Measurements from ENCODE around the gene GASK1B. TPM values are rescaled to one million over a fixed set of nuclear protein-coding genes. Genes with fewer than 3 reads are reported as not detected.

Gene GASK1B
- total and polyA plus RNA-seq, 2 of the 13 experiments (the other 11 are each of a cell fraction or from before 2014, with no cell fraction given), result 29.1 to 40.4 TPM

DNA sequence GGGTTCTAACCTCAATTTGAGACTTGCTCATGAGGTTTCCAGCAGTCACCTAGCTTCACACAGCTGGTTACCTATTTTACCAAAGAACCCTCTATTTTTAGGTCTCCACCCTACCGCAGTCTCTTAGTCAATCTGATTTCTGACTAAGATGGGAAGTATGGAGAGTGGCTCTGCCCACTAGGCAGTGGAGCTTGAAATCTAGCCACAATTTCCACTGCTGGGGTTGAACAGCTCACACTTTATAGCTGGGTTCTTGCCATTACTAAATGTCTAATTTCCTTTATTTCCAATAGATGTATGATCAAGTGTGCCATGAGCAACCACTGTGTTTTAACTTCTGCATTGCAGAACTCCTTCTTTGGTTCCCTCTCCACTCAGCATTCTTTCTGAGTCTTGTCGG lies 43.1 kb downstream of the GASK1B start (continued):
- TF ChIP-seq, protein P1, sequence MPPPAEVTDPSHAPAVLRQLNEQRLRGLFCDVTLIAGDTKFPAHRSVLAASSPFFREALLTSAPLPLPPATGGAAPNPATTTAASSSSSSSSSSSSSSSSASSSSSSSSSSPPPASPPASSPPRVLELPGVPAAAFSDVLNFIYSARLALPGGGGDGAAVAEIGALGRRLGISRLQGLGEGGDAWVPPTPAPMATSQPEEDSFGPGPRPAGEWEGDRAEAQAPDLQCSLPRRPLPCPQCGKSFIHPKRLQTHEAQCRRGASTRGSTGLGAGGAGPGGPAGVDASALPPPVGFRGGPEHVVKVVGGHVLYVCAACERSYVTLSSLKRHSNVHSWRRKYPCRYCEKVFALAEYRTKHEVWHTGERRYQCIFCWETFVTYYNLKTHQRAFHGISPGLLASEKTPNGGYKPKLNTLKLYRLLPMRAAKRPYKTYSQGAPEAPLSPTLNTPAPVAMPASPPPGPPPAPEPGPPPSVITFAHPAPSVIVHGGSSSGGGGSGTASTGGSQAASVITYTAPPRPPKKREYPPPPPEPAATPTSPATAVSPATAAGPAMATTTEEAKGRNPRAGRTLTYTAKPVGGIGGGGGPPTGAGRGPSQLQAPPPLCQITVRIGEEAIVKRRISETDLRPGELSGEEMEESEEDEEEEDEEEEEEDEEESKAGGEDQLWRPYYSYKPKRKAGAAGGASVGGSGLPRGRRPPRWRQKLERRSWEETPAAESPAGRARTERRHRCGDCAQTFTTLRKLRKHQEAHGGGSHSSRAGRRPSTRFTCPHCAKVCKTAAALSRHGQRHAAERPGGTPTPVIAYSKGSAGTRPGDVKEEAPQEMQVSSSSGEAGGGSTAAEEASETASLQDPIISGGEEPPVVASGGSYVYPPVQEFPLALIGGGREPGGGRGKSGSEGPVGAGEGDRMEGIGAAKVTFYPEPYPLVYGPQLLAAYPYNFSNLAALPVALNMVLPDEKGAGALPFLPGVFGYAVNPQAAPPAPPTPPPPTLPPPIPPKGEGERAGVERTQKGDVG (CRISPR knock-in tag; IDR thresholded peaks at IDR 0.05; ENCODE audit: borderline replicate concordance), result no peak
- TF ChIP-seq U2AF1 (optimal IDR thresholded peaks at IDR 0.05; ENCODE audit: low read depth, low read length) (no peak), KDM4B (CRISPR knock-in tag; IDR thresholded peaks at IDR 0.05) (no peak), ZNF260 (CRISPR knock-in tag; IDR thresholded peaks at IDR 0.05; ENCODE audit: borderline replicate concordance, low read depth) (no peak), ZNF138 (CRISPR knock-in tag; IDR thresholded peaks at IDR 0.05; ENCODE audit: low read depth) (no peak), SIN3A (IDR thresholded peaks at IDR 0.05; ENCODE audit: borderline replicate concordance, low read depth, low read length) (no peak), ZNF282 (IDR thresholded peaks at IDR 0.05; ENCODE audit: partially characterized antibody) (no peak), ZIK1 (CRISPR knock-in tag; IDR thresholded peaks at IDR 0.05; ENCODE audit: borderline replicate concordance, low read depth) (no peak)

DNA sequence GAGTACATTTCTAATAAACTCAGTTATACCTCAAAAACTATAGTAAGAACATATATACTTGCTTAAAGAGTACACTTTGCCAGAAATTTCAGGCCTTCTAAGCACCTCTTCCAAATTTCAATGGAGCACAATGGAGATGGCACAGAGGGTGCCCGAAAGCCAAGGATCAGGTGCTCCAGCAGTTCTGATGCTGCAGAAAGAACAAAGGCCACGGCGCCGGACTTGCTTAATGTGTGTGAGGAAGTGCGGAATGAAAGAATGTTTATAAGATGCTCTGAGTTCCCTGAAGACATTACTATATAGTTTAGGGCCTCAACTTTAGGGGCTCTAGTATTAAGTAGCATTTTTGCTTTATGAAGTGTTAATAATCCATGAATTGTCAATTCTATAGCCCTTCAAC lies 44.3 kb downstream of the GASK1B start:
- H4K20me1 ChIP-seq (ENCODE audit: insufficient read depth, low read length), result no peaks in the 10 kb centered on the region
- 95% methylated on average over 5 of the region's 5 CpGs for WGBS (ENCODE audit: low lambda C conversion rate)
- no peak for ATAC-seq
- peaks cover 7% of the 10 kb centered on the region for H3K79me2 ChIP-seq (ENCODE audit: insufficient read depth, low read length)
- H3K27me3 ChIP-seq (ENCODE audit: control insufficient read depth in 1 of 2, insufficient read depth in 2 of 2, low read length in 2 of 2), result no peaks in the 10 kb centered on the region
- no peaks in the 10 kb centered on the region for H3K9me3 ChIP-seq (ENCODE audit: low read length)
- POLR2A ChIA-PET, result no interaction called here
- no peak for DNase-seq (ENCODE audit: low spot score)
- H3K9ac ChIP-seq (ENCODE audit: insufficient read depth, low read depth, low read length), result no peak overlapping the region
- H3K36me3 ChIP-seq (replicated peaks in 1 of 2; ENCODE audit: control insufficient read depth in 1 of 2, insufficient read depth in 2 of 2, low read length in 2 of 2), result peaks cover 12 to 37% of the 10 kb centered on the region in 2 experiments; a peak in 4 of 5 replicates
- in situ Hi-C loops (cut with HindIII; ENCODE audit: extremely low pct_ligation_motif_present, low pct_unique_long_range_greater_than_20kb), result no loop called here
- no TSS peak for BruUV-seq (replicated peaks)
- no peak overlapping the region for H3K4me2 ChIP-seq (ENCODE audit: low read depth, low read length)
- H2AFZ ChIP-seq (ENCODE audit: low read length), result no peak overlapping the region
- H3K4me1 ChIP-seq (ENCODE audit: insufficient read depth, low read length), result peaks cover 10% of the 10 kb centered on the region; the same call in 1 of the 2 replicates
- no peak for FAIRE-seq
- intact Hi-C loops (cut with micrococcal nuclease; ENCODE audit: unreplicated experiment), result no loop called here
- H3K27ac ChIP-seq (ENCODE audit: extremely low read length, insufficient read depth, low read length), result no peak overlapping the region
- CTCF ChIA-PET (ENCODE audit: low intra/inter-chr PET ratio, low total read pairs), result no interaction called here
- H3K4me3 ChIP-seq (replicated peaks in 1 of 3; ENCODE audit: insufficient read depth in 1 of 3, low read depth in 2 of 3, low read length in 3 of 3), result no peak overlapping the region
- TF ChIP-seq SP2 (CRISPR knock-in tag; IDR thresholded peaks at IDR 0.05) (no peak), ZNF34 (CRISPR knock-in tag; IDR thresholded peaks at IDR 0.05; ENCODE audit: borderline replicate concordance) (no peak), KLF15 (CRISPR knock-in tag; IDR thresholded peaks at IDR 0.05; ENCODE audit: borderline replicate concordance) (no peak), HDAC6 (IDR thresholded peaks at IDR 0.05; ENCODE audit: low read depth, low read length) (no peak), PAWR (CRISPR knock-in tag; IDR thresholded peaks at IDR 0.05; ENCODE audit: borderline replicate concordance) (no peak), ZNF432 (CRISPR knock-in tag; IDR thresholded peaks at IDR 0.05; ENCODE audit: borderline replicate concordance) (no peak), SOX5 (CRISPR knock-in tag; IDR thresholded peaks at IDR 0.05; ENCODE audit: borderline replicate concordance) (no peak)
- TF ChIP-seq, protein P2, sequence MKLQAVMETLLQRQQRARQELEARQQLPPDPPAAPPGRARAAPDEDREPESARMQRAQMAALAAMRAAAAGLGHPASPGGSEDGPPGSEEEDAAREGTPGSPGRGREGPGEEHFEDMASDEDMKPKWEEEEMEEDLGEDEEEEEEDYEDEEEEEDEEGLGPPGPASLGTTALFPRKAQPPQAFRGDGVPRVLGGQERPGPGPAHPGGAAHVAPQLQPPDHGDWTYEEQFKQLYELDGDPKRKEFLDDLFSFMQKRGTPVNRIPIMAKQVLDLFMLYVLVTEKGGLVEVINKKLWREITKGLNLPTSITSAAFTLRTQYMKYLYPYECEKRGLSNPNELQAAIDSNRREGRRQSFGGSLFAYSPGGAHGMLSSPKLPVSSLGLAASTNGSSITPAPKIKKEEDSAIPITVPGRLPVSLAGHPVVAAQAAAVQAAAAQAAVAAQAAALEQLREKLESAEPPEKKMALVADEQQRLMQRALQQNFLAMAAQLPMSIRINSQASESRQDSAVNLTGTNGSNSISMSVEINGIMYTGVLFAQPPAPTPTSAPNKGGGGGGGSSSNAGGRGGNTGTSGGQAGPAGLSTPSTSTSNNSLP (IDR thresholded peaks at IDR 0.05; ENCODE audit: low read depth, low read length), result no peak
